Panc1 (cell line): Measurements from ENCODE around the gene HNRNPF.

ENCODE experiments used
- CTCF ChIP-seq: fragments of 450-650 bp; IDR thresholded peaks from 2 replicates; pipeline ENCODE4 v1.5.1; 2017; ENCODE audit warnings: mild to moderate bottlenecking
- POLR2AphosphoS5 ChIP-seq: IDR thresholded peaks from 2 replicates; pipeline ENCODE4 v1.6.1; 2012; ENCODE audit warnings: mild to moderate bottlenecking, low read depth, low read length, moderate library complexity
- SIN3A ChIP-seq: IDR thresholded peaks from 2 replicates; pipeline ENCODE4 v1.6.1; 2012; ENCODE audit warnings: low read depth, mild to moderate bottlenecking, low read length, moderate library complexity, borderline replicate concordance; ENCODE audit not compliant: insufficient read depth

- TF ChIP-seq CTCF (no peak), SIN3A (no peak), POLR2AphosphoS5 (no peak)
Measured at GRCh38 chr10:43336641-43337318, 72.2 kb downstream of the HNRNPF start.
